Ovary (tissue), 9 donors: ENCODE results near the gene UNC5C. TPM values are rescaled to one million over a fixed set of nuclear protein-coding genes. Genes with fewer than 3 reads are reported as not detected.

ENCODE experiments used
- DNase-seq, 5 donors: peaks; one replicate each; pipeline ENCODE4 v3.0.0-alpha.2; 2019 to 2020
- H3K27ac ChIP-seq, 2 donors: fragments of 200-600 bp; one replicate each; pipeline versions ENCODE4 v1.5.1 to v1.8.0; 2019 to 2022
- H3K27me3 ChIP-seq: fragments of 200-600 bp; one replicate; pipeline ENCODE4 v1.8.0; 2022
- H3K36me3 ChIP-seq: fragments of 200-600 bp; sonication (generic); one replicate; pipeline ENCODE4 v1.5.1; 2019
- H3K4me1 ChIP-seq: one replicate; pipeline ENCODE4 v1.8.1; 2013; ENCODE audit warnings: mild to moderate bottlenecking, moderate library complexity; ENCODE audit not compliant: insufficient read depth
- H3K4me3 ChIP-seq: fragments of 200-600 bp; sonication (generic); one replicate; pipeline ENCODE4 v1.5.1; 2017
- H3K9me3 ChIP-seq, 2 donors: fragments of 200-600 bp in 1 of 2; sonication (generic) in 1 of 2; one replicate each; pipeline versions ENCODE4 v1.5.1 to v1.8.1; 2013 to 2019; ENCODE audit warnings: mild to moderate bottlenecking in 1 of 2, moderate library complexity in 1 of 2
- EP300 ChIP-seq: sonication (generic); formaldehyde crosslinking; IDR thresholded peaks from one replicate; pipeline ENCODE4 v1.6.1; 2017; ENCODE audit warnings: antibody characterized with exemption
- POLR2A ChIP-seq: fragments of 450-650 bp; IDR thresholded peaks from one replicate; pipeline ENCODE4 v1.6.1; 2017; ENCODE audit warnings: antibody characterized with exemption, mild to moderate bottlenecking, moderate library complexity
- WGBS, 3 donors: extraction: QIAGEN DNeasy Blood & Tissue Kit in 1 of 3; methylation state at CpG; one replicate each; pipeline versions ENCODE4 v1.1.5 to v1.1.7; 2013 to 2017; 5-methylcytosine and 5-hydroxymethylcytosine counted together
- intact Hi-C, 4 donors: fragments of 100-400 bp; cut with DNase I; formaldehyde crosslinking; loops; one replicate each; pipeline versions ENCODE4 v1.11.0 to v1.15.1; 2022 to 2023
- polyA plus RNA-seq, 2 donors: library from polyadenylated mRNA; stranded (reverse); fragments of 200-250 nt in 1 of 2; fragments of 350-450 nt in 1 of 2; fragmentation: Illumina TruSeq in 1 of 2; extraction: RNeasy Lipid Tissue Mini Kit (QIAGEN cat#74804) in 1 of 2; gene quantifications; one replicate each; pipeline ENCODE4 v1.2.3, GENCODE V29; 2013 to 2014
- total RNA-seq, 7 donors: library from RNA; depleted of rRNA in 2 of 7; stranded (reverse); fragments of >200 nt in 2 of 7; fragmentation: NEBNext Ultra II Directional in 3 of 7; extraction: Animal tissue kit (Norgen Biotek cat#: 25700) in 3 of 7; gene quantifications; one replicate each; pipeline versions ENCODE4 v1.1.0 to v1.2.4, GENCODE V29; 2016 to 2023
- TF ChIP-seq, protein P1 (sequence below), 3 donors: fragments of 450-650 bp in 2 of 3; fragments of 200-600 bp in 1 of 3; IDR thresholded peaks; one replicate each; pipeline versions ENCODE4 v1.5.1 to v1.8.0; 2016 to 2022; ENCODE audit warnings: antibody characterized with exemption in 3 of 3, mild to moderate bottlenecking in 1 of 3
- donor health status: DM: no; HTN: no; CAD: no; lungs with moderate emphysema.
- donor health status: DM: no; HTN: no; CAD: no.
- donor health status: Bipolar disorder and iron deficiency.
- donor health status: DM: yes; HTN: yes; CAD: no.
- donor health status: DM: no; HTN: no; CAD: no.
- donor health status: DM: yes; HTN: yes; CAD: no.

The UNC5C gene
- total and polyA plus RNA-seq, 9 donors: 1.8 to 9.4 (median 3.9) TPM

DNA sequence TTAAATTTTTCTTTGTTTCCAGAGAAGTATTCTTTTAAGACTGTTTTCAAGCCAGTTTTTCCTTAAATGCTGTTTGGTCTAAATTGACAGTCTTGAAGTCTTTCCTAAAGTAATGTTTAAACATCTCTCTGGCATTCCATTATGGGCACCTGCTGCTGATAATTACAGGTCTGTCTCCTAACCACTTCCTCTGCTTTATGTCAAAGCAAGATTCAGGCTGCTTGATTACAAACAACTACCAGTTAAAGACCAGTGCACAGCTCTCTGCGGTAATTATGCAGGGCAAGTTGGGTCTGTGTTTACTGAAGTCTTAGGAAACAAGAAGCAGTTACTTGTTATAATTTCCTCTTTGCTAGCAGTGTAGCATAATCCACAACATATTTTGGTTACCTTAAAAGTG is 17.6 kb downstream of the UNC5C start:
- intact Hi-C loops: no loop called here
- no peak for DNase-seq
- Histone ChIP-seq H3K36me3 (no peaks in the 10 kb centered on the region), H3K4me1 (no peaks in the 10 kb centered on the region), H3K27me3 (no peaks in the 10 kb centered on the region), H3K27ac (no peak overlapping the region), H3K4me3 (no peak overlapping the region), H3K9me3 (no peaks in the 10 kb centered on the region)
- WGBS, 3 donors: 84 to 97% (median 93%) methylated on average over 1 of the region's 1 CpG
- TF ChIP-seq, protein P1, sequence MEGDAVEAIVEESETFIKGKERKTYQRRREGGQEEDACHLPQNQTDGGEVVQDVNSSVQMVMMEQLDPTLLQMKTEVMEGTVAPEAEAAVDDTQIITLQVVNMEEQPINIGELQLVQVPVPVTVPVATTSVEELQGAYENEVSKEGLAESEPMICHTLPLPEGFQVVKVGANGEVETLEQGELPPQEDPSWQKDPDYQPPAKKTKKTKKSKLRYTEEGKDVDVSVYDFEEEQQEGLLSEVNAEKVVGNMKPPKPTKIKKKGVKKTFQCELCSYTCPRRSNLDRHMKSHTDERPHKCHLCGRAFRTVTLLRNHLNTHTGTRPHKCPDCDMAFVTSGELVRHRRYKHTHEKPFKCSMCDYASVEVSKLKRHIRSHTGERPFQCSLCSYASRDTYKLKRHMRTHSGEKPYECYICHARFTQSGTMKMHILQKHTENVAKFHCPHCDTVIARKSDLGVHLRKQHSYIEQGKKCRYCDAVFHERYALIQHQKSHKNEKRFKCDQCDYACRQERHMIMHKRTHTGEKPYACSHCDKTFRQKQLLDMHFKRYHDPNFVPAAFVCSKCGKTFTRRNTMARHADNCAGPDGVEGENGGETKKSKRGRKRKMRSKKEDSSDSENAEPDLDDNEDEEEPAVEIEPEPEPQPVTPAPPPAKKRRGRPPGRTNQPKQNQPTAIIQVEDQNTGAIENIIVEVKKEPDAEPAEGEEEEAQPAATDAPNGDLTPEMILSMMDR (IDR thresholded peaks at IDR 0.05): no peak
- TF ChIP-seq POLR2A (no peak), EP300 (no peak)

DNA sequence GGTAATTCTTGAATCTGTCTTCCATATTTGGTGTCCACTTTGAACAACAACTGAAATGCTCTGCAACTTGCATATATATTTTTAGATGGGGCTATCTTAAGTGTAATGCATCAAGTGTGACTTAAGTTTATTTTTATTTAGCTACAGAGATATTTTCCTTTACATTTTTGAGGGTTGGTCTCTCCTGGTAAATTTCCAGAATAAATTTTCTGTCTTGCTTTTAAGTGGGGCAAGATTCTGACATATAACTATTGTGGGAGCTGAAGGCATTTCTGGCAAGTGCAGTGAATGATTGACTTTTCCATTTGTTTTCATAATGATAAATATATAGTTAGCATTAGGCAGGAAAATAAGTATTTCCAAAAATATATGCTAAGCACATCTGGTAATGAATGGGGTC is 18.8 kb downstream of the UNC5C start:
- DNase-seq: no peak
- no peaks in the 10 kb centered on the region for H3K36me3 ChIP-seq

DNA sequence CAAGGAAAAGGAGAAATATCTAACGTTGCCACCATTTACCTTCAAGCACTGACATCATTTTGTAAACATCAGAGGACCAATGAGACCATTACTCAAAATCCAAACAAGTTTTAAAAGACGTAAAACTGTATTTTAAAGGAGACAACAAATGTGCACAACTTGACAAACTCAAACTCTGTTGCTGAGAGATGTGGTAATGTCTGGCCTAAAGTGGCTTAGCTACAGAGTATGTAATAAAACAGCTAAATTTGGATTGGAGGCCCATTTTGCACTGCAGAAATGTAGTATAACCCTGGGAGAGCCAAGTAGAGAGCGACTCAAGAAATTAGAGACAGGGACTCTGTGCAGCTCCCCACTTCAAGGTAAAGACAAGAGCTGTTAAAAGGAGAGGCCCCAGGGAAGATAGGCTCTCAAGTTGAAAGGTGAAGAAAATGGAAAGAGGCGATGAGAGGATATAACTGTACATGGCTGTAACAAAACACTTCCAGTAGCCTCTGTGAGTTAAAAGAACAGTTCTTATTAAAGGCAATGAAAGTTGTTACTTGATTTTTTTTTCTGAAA is 20.3 kb downstream of the UNC5C start:
- intact Hi-C loops: no loop called here
- H3K27ac ChIP-seq: no peak overlapping the region
- DNase-seq: no peak
- WGBS, 3 donors: 51 to 60% (median 52%) methylated on average over 4 of the region's 4 CpGs
- no peaks in the 10 kb centered on the region for H3K27me3 ChIP-seq
- H3K4me3 ChIP-seq: no peak overlapping the region
- TF ChIP-seq POLR2A (no peak), EP300 (no peak)
- TF ChIP-seq, protein P1 (IDR thresholded peaks at IDR 0.05): no peak
- no peaks in the 10 kb centered on the region for H3K36me3 ChIP-seq
- H3K9me3 ChIP-seq: no peaks in the 10 kb centered on the region
- no peaks in the 10 kb centered on the region for H3K4me1 ChIP-seq

More for the DNA sequence above, 18.8 kb downstream of the UNC5C start:
- Histone ChIP-seq H3K27me3 (no peaks in the 10 kb centered on the region), H3K4me3 (no peak overlapping the region), H3K27ac (no peak overlapping the region), H3K4me1 (no peaks in the 10 kb centered on the region), H3K9me3 (no peaks in the 10 kb centered on the region)
- intact Hi-C loops: no loop called here
- TF ChIP-seq POLR2A (no peak), EP300 (no peak)
- TF ChIP-seq, protein P1 (IDR thresholded peaks at IDR 0.05): no peak

DNA sequence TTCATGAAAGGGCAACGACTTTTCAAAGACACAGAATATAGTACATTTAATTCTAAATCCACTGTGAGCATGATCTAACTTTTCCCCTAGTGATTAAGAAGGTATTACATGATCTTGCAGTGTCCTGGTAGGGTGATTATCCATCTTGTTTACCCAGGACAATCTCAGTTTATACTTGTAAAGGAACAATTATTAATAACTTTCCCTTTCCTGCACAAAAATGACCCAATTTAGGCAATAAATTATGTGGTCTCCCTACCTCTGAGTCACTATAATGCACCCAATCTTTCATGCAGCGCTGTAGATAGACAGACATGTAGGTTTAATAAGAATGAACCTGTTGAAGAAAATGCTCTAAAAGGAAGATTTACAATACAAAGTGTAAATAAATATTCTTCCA is 22.7 kb downstream of the UNC5C start:
- intact Hi-C loops: no loop called here
- Histone ChIP-seq H3K27ac (no peak overlapping the region), H3K27me3 (no peaks in the 10 kb centered on the region), H3K36me3 (no peaks in the 10 kb centered on the region), H3K4me1 (no peaks in the 10 kb centered on the region), H3K4me3 (no peak overlapping the region), H3K9me3 (no peaks in the 10 kb centered on the region)
- no peak for DNase-seq
- WGBS, 3 donors: 85 to 97% (median 86%) methylated on average over 2 of the region's 2 CpGs
- TF ChIP-seq POLR2A: no peak
- TF ChIP-seq, protein P1 (IDR thresholded peaks at IDR 0.05): no peak
- TF ChIP-seq EP300: no peak

DNA sequence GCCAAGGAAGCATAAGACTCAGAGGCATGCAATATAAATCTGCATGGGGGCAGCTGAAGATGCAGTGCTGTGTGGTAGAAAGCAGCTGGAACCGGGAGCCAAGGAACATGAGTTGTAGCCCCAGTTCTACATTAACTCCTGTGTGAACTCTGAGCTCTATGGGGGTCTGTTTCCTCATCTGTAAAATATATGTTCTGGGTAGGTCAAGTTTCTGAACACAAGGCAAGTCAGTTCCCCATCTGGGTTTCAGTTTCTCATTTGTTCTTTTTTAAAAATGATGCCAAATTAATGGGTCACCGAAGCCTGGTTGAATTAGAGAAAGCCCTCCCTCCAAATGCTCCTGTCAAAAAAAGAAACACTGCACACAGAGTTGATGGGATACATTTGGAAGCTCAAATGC is 24.0 kb downstream of the UNC5C start:
- no peaks in the 10 kb centered on the region for H3K36me3 ChIP-seq
- no peaks in the 10 kb centered on the region for H3K27me3 ChIP-seq
- no peak overlapping the region for H3K4me3 ChIP-seq
- no peak for TF ChIP-seq POLR2A
- TF ChIP-seq, protein P1 (IDR thresholded peaks at IDR 0.05): no peak
- no peak for TF ChIP-seq EP300
- H3K4me1 ChIP-seq: no peaks in the 10 kb centered on the region
- no peak overlapping the region for H3K27ac ChIP-seq
- no peak for DNase-seq
- H3K9me3 ChIP-seq: no peaks in the 10 kb centered on the region
- intact Hi-C loops: no loop called here
- 65 to 78% (median 67%) methylated on average over 2 of the region's 2 CpGs for WGBS, 3 donors
